GM21447 (cell line): Measurements from ENCODE around the gene RPL13.

Experiments used
- ATAC-seq: cut with Tn5 transposase; IDR thresholded peaks from one replicate; pipeline ENCODE4 v1.9.1; 2021; ENCODE audit not compliant: unreplicated experiment

RPL13 gene

GRCh38 chr16:89595330-89596060 is 35.0 kb downstream of the RPL13 start:
- ATAC-seq = no peak

- no peak for ATAC-seq
Observed at GRCh38 chr16:89596061-89596689, 35.7 kb downstream of the RPL13 start.

- ATAC-seq = no peak
Observed at GRCh38 chr16:89596957-89597649, 36.6 kb downstream of the RPL13 start.

- ATAC-seq = no peak
Observed at GRCh38 chr16:89598199-89598598, 37.7 kb downstream of the RPL13 start.

GRCh38 chr16:89599451-89599858 is 39.0 kb downstream of the RPL13 start:
- ATAC-seq = no peak

- no peak for ATAC-seq
Observed at GRCh38 chr16:89599902-89600301, 39.4 kb downstream of the RPL13 start.

GRCh38 chr16:89600427-89600826 is 39.9 kb downstream of the RPL13 start:
- no peak for ATAC-seq

GRCh38 chr16:89600956-89601355 is 40.5 kb downstream of the RPL13 start:
- ATAC-seq = no peak

GRCh38 chr16:89601906-89602272 is 41.4 kb downstream of the RPL13 start:
- no peak for ATAC-seq

GRCh38 chr16:89602273-89602951 is 41.9 kb downstream of the RPL13 start:
- ATAC-seq = no peak

GRCh38 chr16:89602952-89603590 is 42.6 kb downstream of the RPL13 start:
- ATAC-seq = no peak

- ATAC-seq = no peak
Observed at GRCh38 chr16:89604764-89605163, 44.3 kb downstream of the RPL13 start.

- ATAC-seq = no peak
Observed at GRCh38 chr16:89605186-89605970, 44.9 kb downstream of the RPL13 start.

GRCh38 chr16:89606006-89606405 is 45.5 kb downstream of the RPL13 start:
- ATAC-seq = no peak

GRCh38 chr16:89607453-89607852 is 47.0 kb downstream of the RPL13 start:
- ATAC-seq = no peak

GRCh38 chr16:89607937-89608740 is 47.7 kb downstream of the RPL13 start:
- no peak for ATAC-seq

- no peak for ATAC-seq
Observed at GRCh38 chr16:89610108-89610453, 49.6 kb downstream of the RPL13 start.

- ATAC-seq = no peak
Observed at GRCh38 chr16:89612415-89613166, 52.1 kb downstream of the RPL13 start.
